ENCODE data around the gene SAMD9L.

GRCh38 chr7:93161181-93161762, 13.1 kb upstream of the SAMD9L start:
- TF ChIP-seq CTCF (IDR thresholded peaks at IDR 0.05) (no peak), POLR2A (IDR thresholded peaks at IDR 0.05) (no peak), POLR2AphosphoS5 (IDR thresholded peaks at IDR 0.05; ENCODE audit: insufficient read depth in 1 of 2, low read depth in 1 of 2) (no peak)
